Measurements from ENCODE around the gene NUMBL. TPM values are rescaled to one million over a fixed set of nuclear protein-coding genes. Genes with fewer than 3 reads are reported as not detected.
"Not testable (repeated sequence)": the region's sequence is repeated elsewhere in the genome, so short reads cannot be mapped to it uniquely, and the experiment has no call there.

NUMBL gene
- total RNA-seq, 2 experiments from 2014 or later = 6.2 to 9.2 TPM

DNA sequence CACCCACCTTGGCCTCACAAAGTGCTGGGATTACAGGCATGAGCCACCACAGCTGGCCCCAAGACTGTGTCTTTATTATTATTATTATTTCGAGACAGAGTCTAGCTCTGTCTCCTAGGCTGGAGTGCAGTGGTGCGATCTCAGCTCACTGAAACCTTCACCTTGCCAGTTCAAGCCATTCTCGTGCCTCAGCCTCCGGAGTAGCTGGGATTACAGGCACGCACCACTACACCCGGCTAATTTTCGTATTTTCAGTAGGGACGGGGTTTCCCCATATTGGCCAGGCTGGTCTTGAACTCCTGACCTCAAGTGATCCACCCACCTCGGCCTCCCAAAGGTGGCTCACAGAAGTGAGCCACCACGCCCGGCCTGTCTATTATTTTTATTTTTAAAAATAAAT lies 38.1 kb downstream of the NUMBL start:
- intact Hi-C loops (cut with micrococcal nuclease); H3K36me3 Mint-ChIP-seq (ENCODE audit: low read depth); CTCF ChIA-PET; H3K4me3 Mint-ChIP-seq; H3K9me3 Mint-ChIP-seq; H3K4me1 Mint-ChIP-seq (ENCODE audit: low read depth); H3K27ac Mint-ChIP-seq; H3K27me3 Mint-ChIP-seq (ENCODE audit: low read depth); DNase-seq: not testable (repeated sequence)

DNA sequence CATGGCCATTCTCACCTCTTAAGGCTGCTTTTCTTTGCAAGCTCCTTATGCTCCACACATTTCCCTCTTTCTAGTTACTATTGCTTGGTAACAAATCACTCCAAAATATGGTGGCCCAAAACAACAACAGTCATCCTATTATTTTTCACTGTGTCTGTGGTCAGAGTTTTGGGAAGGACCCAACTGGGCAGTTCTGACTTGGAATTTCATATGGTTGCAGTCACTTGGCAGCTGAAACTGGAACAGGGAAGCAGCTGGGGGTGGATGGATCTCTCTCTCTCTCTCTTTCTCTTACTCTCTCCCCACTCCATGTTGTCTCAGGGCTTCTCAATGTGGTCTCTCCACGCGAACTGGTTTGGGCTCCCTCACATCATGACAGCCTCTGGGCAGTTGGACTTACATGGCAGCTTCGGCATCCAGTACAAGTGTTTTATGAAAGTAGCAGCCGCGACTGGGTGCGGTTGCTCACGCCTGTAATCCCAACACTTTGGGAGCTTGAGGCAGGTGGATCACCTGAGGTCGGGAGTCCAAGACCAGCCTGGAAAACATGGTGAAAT lies 39.6 kb downstream of the NUMBL start:
- Mint-ChIP-seq H3K4me3 (no peak overlapping the region), H3K9me3 (no peaks in the 10 kb centered on the region), H3K36me3 (ENCODE audit: low read depth) (no peaks in the 10 kb centered on the region), H3K27me3 (ENCODE audit: low read depth) (peaks cover 4% of the 10 kb centered on the region), H3K4me1 (ENCODE audit: low read depth) (peaks cover 7% of the 10 kb centered on the region), H3K27ac (no peak overlapping the region)
- DNase-seq = no peak
- intact Hi-C loops (cut with micrococcal nuclease) = no loop called here
- CTCF ChIA-PET = interaction anchor here (0.7 to 1.0 kb wide), 3 partner anchors 16 to 127 kb away, joined by 3 to 6 read pairs (median 4); no protein-coding TSS in a partner anchor

GRCh38 chr19:40649903-40650675 lies 40.4 kb downstream of the NUMBL start:
- H3K4me3 Mint-ChIP-seq; H3K27me3 Mint-ChIP-seq (ENCODE audit: low read depth); DNase-seq; H3K36me3 Mint-ChIP-seq (ENCODE audit: low read depth); H3K4me1 Mint-ChIP-seq (ENCODE audit: low read depth); H3K27ac Mint-ChIP-seq; intact Hi-C loops (cut with micrococcal nuclease); H3K9me3 Mint-ChIP-seq: not testable (repeated sequence)
- CTCF ChIA-PET = interaction anchor here (0.7 to 1.0 kb wide), 3 partner anchors 15 to 127 kb away, joined by 3 to 6 read pairs (median 4); no protein-coding TSS in a partner anchor

DNA sequence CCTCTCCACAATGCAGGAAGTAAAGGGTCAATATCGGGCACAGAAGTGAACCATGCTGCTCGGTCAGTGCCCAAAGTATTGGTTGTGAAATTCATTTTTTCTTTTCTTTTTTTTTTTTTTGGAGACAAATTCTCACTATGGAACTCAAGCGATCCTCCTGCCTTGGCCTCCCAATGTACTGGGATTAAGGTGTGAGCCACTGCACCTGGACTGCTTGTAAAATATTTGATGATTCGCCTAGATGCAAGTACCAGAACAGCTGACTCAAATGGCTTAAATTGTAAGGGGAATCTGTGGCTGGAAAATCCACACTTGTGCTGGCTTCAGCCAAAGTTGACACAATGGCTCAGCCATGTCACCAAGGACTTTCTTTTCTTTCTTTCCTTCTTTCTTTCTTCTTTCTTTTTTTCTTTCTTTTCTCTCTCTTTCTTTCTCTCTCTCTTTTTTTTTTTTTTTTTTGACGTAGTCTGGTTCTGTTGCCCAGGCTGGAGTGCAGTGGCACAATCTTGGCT lies 43.7 kb downstream of the NUMBL start:
- Mint-ChIP-seq H3K27me3 (ENCODE audit: low read depth) (peaks cover 4% of the 10 kb centered on the region), H3K4me3 (no peak overlapping the region), H3K4me1 (ENCODE audit: low read depth) (peaks cover 8% of the 10 kb centered on the region), H3K36me3 (ENCODE audit: low read depth) (no peaks in the 10 kb centered on the region), H3K27ac (no peak overlapping the region), H3K9me3 (no peaks in the 10 kb centered on the region)
- CTCF ChIA-PET = interaction anchor here (1.5 to 5.2 kb wide), 2 partner anchors 13 to 173 kb away, joined by 3 to 53 read pairs; no protein-coding TSS in a partner anchor
- DNase-seq = no peak
- intact Hi-C loops (cut with micrococcal nuclease) = no loop called here

DNA sequence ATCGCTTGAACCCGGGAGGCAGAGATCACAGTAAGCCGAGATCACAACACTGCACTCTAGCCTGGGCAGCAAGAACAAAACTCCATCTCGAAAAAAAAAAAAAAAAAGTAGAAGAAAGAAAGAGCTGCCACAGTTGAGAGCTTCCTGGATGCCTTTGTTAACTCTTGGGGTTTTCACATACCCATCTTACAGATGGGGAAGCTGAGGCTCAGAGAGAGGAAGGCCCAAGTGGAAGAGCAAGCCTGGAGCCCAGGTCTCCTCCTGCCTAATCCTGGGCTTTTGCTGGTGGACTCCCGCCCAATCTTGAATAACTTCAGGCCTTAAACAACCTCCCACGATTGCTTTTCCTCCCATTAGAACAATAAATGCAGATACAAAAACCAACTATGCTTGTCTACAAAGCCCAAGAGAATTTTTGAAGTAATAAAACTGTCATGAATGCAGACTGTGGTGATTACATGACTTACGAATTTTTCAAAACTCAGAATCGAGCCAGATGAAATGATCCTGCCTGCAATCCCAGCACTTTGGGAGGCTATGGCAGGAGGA lies 47.6 kb downstream of the NUMBL start:
- H3K4me3 Mint-ChIP-seq = no peak overlapping the region
- CTCF ChIA-PET = interaction anchor here (0.6 to 5.2 kb wide), 2 partner anchors 9 to 48 kb away, joined by 3 to 53 read pairs; no protein-coding TSS in a partner anchor
- H3K4me1 Mint-ChIP-seq (ENCODE audit: low read depth) = peaks cover 20% of the 10 kb centered on the region
- H3K27ac Mint-ChIP-seq = no peak overlapping the region
- intact Hi-C loops (cut with micrococcal nuclease) = no loop called here
- H3K27me3 Mint-ChIP-seq (ENCODE audit: low read depth) = no peaks in the 10 kb centered on the region
- no peak for DNase-seq
- no peaks in the 10 kb centered on the region for H3K9me3 Mint-ChIP-seq
- H3K36me3 Mint-ChIP-seq (ENCODE audit: low read depth) = no peaks in the 10 kb centered on the region

GRCh38 chr19:40642051-40642706 lies 48.3 kb downstream of the NUMBL start:
- no peaks in the 10 kb centered on the region for H3K9me3 Mint-ChIP-seq
- H3K27me3 Mint-ChIP-seq (ENCODE audit: low read depth) = no peaks in the 10 kb centered on the region
- H3K4me3 Mint-ChIP-seq = no peak overlapping the region
- no peak for DNase-seq
- intact Hi-C loops (cut with micrococcal nuclease) = no loop called here
- no peaks in the 10 kb centered on the region for H3K36me3 Mint-ChIP-seq (ENCODE audit: low read depth)
- CTCF ChIA-PET = interaction anchor here (5.2 kb wide), 1 partner anchor 8 kb away, joined by 53 read pairs; no protein-coding TSS in a partner anchor
- H3K4me1 Mint-ChIP-seq (ENCODE audit: low read depth) = peaks cover 20% of the 10 kb centered on the region
- no peak overlapping the region for H3K27ac Mint-ChIP-seq

- intact Hi-C loops (cut with micrococcal nuclease) = no loop called here
- H3K27me3 Mint-ChIP-seq (ENCODE audit: low read depth) = no peaks in the 10 kb centered on the region
- peaks cover 17% of the 10 kb centered on the region for H3K4me1 Mint-ChIP-seq (ENCODE audit: low read depth)
- DNase-seq = no peak
- CTCF ChIA-PET = no interaction called here
- H3K27ac Mint-ChIP-seq = no peak overlapping the region
- H3K9me3 Mint-ChIP-seq = no peaks in the 10 kb centered on the region
- no peak overlapping the region for H3K4me3 Mint-ChIP-seq
- H3K36me3 Mint-ChIP-seq (ENCODE audit: low read depth) = no peaks in the 10 kb centered on the region
Measured at GRCh38 chr19:40641281-40641680, 49.2 kb downstream of the NUMBL start.

DNA sequence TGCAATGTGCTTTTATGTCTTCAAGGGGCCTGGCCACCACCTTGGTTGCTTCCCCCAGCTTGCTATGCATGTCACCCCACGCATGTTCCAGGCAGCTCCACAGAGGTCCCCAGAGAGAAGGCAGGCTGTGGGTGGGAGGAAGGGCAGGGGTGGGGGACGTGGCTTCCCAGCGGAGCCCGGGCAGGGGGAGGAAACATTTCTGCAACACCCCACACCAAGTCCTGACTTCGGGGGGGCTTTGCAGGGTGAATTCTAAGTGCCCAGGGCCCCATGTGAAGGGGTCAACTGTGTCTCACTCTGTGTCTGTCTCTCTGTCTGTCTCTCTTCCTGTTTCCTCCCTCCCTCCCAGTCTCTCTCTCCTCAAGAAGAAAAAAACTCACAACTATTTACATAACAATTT lies 49.7 kb downstream of the NUMBL start:
- H3K4me1 Mint-ChIP-seq (ENCODE audit: low read depth) = peaks cover 13% of the 10 kb centered on the region
- no peaks in the 10 kb centered on the region for H3K36me3 Mint-ChIP-seq (ENCODE audit: low read depth)
- H3K27ac Mint-ChIP-seq = no peak overlapping the region
- no peaks in the 10 kb centered on the region for H3K27me3 Mint-ChIP-seq (ENCODE audit: low read depth)
- CTCF ChIA-PET = no interaction called here
- intact Hi-C loops (cut with micrococcal nuclease) = no loop called here
- no peak for DNase-seq
- H3K4me3 Mint-ChIP-seq = no peak overlapping the region
- no peaks in the 10 kb centered on the region for H3K9me3 Mint-ChIP-seq

GRCh38 chr19:40639638-40639982 lies 50.8 kb downstream of the NUMBL start:
- DNase-seq = no peak
- intact Hi-C loops (cut with micrococcal nuclease) = no loop called here
- Mint-ChIP-seq H3K9me3 (no peaks in the 10 kb centered on the region), H3K4me3 (no peak overlapping the region), H3K27ac (no peak overlapping the region), H3K27me3 (ENCODE audit: low read depth) (peaks cover 3% of the 10 kb centered on the region), H3K4me1 (ENCODE audit: low read depth) (peaks cover 12% of the 10 kb centered on the region), H3K36me3 (ENCODE audit: low read depth) (no peaks in the 10 kb centered on the region)
- CTCF ChIA-PET = interaction anchor here (0.7 kb wide), 2 partner anchors 24 to 418 kb away, joined by 3 to 4 read pairs; no protein-coding TSS in a partner anchor

GRCh38 chr19:40638327-40638726 lies 52.1 kb downstream of the NUMBL start:
- Mint-ChIP-seq H3K4me3 (no peak overlapping the region), H3K4me1 (ENCODE audit: low read depth) (peaks cover 17% of the 10 kb centered on the region), H3K27ac (no peak overlapping the region), H3K9me3 (no peaks in the 10 kb centered on the region), H3K27me3 (ENCODE audit: low read depth) (peaks cover 3% of the 10 kb centered on the region), H3K36me3 (ENCODE audit: low read depth) (no peaks in the 10 kb centered on the region)
- intact Hi-C loops (cut with micrococcal nuclease) = no loop called here
- no peak for DNase-seq
- CTCF ChIA-PET = interaction anchor here (0.6 kb wide), 1 partner anchor 175 kb away, joined by 3 read pairs; no protein-coding TSS in a partner anchor

DNA sequence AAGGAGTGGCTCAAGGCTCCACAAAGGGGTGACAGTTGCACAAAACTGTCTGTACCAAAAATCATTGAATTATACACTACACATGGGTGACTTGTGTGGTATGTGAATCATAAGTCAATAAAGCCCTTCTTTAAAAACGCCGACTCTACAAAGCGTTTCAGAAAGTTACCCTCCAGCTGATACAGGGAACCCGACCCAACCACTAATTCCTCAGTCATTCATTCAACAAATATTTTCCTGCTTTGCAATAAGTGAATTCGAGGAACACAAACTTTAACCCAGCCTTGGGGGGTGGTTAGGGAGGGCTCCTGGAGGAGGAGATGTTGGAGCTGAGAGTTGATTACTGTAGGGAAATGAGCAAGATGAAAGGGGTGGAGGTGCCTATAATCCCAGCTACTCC lies 57.2 kb downstream of the NUMBL start:
- H3K4me3 Mint-ChIP-seq = no peak overlapping the region
- no peaks in the 10 kb centered on the region for H3K9me3 Mint-ChIP-seq
- DNase-seq = no peak
- no peak overlapping the region for H3K27ac Mint-ChIP-seq
- peaks cover 8% of the 10 kb centered on the region for H3K36me3 Mint-ChIP-seq (ENCODE audit: low read depth)
- intact Hi-C loops (cut with micrococcal nuclease) = no loop called here
- peaks cover 10% of the 10 kb centered on the region for H3K4me1 Mint-ChIP-seq (ENCODE audit: low read depth)
- CTCF ChIA-PET = interaction anchor here (0.6 to 4.2 kb wide), 13 partner anchors 11 to 1401 kb away, joined by 3 to 68 read pairs (median 15); no protein-coding TSS in a partner anchor
- peaks cover 3% of the 10 kb centered on the region for H3K27me3 Mint-ChIP-seq (ENCODE audit: low read depth)

All from activated naive CD4-positive, alpha-beta T cell treated with anti-CD3 and anti-CD28 coated beads for 36 hours (primary cell).